CD4-positive, CD25-positive, alpha-beta regulatory T cell (primary cell): ENCODE measurements around the gene CTPS2. TPM values are rescaled to one million over a fixed set of nuclear protein-coding genes. Genes with fewer than 3 reads are reported as not detected.
"Not testable (repeated sequence)": the region's sequence is repeated elsewhere in the genome, so short reads cannot be mapped to it uniquely, and the experiment has no call there.

Experiments
- ATAC-seq, 2 donors: fragments of 150-1000 bp; cut with Tn5 transposase; one replicate each; pipeline ENCODE4 v1.10.0; 2021; ENCODE audit warnings: low read depth in 2 of 2, moderate number of reproducible peaks in 2 of 2, moderate library complexity in 1 of 2
- DNase-seq, 3 donors: peaks; one replicate each; pipeline versions ENCODE4 v3.0.0 to v3.0.0-alpha.2; 2012 to 2022; ENCODE audit warnings: mixed read lengths in 1 of 3
- H3K27ac ChIP-seq: one replicate; pipeline ENCODE4 v1.7.0; 2013; ENCODE audit warnings: mild to moderate bottlenecking, low read length; ENCODE audit not compliant: insufficient read depth, poor library complexity, severe bottlenecking
- H3K27me3 ChIP-seq: one replicate; pipeline ENCODE4 v1.7.0; 2013; ENCODE audit warnings: low read length; ENCODE audit not compliant: control insufficient read depth, insufficient read depth
- H3K36me3 ChIP-seq: one replicate; pipeline ENCODE4 v1.7.0; 2013; ENCODE audit warnings: mild to moderate bottlenecking, low read length, moderate library complexity; ENCODE audit not compliant: control insufficient read depth, insufficient read depth
- H3K4me1 ChIP-seq: 2 replicates; pipeline ENCODE4 v1.7.0; 2013; ENCODE audit warnings: mild to moderate bottlenecking, low read length; ENCODE audit not compliant: insufficient read depth, control insufficient read depth, poor library complexity, severe bottlenecking
- H3K4me3 ChIP-seq: one replicate; pipeline ENCODE4 v1.7.0; 2013; ENCODE audit warnings: low read depth, mild to moderate bottlenecking, low read length, moderate library complexity
- H3K9me3 ChIP-seq, 2 experiments: 1 replicate in 1 of 2; 2 replicates in 1 of 2; pipeline ENCODE4 v1.7.0; 2013; ENCODE audit warnings: low read length in 2 of 2, mild to moderate bottlenecking in 1 of 2, moderate library complexity in 1 of 2; ENCODE audit not compliant: control insufficient read depth in 2 of 2
- H3K27ac Mint-ChIP-seq, 3 donors: one replicate each; pipeline ENCODE4 v1.8.0; 2020 to 2022; ENCODE audit warnings: mild to moderate bottlenecking in 3 of 3, mixed read lengths in 3 of 3, moderate library complexity in 2 of 3
- H3K27me3 Mint-ChIP-seq: one replicate; pipeline ENCODE4 v1.8.0; 2022; ENCODE audit warnings: mild to moderate bottlenecking, mixed read lengths
- H3K36me3 Mint-ChIP-seq: one replicate; pipeline ENCODE4 v1.8.0; 2020; ENCODE audit warnings: mixed read lengths
- H3K4me1 Mint-ChIP-seq, 4 donors: one replicate each; pipeline ENCODE4 v1.8.0; 2020 to 2022; ENCODE audit warnings: mixed read lengths in 4 of 4, mild to moderate bottlenecking in 1 of 4
- H3K4me3 Mint-ChIP-seq, 4 donors: one replicate each; pipeline ENCODE4 v1.8.0; 2020 to 2022; ENCODE audit warnings: mild to moderate bottlenecking in 4 of 4, mixed read lengths in 4 of 4, moderate library complexity in 3 of 4
- H3K9me3 Mint-ChIP-seq, 7 donors: one replicate each; pipeline ENCODE4 v1.8.0; 2020 to 2022; ENCODE audit warnings: mixed read lengths in 7 of 7, mild to moderate bottlenecking in 3 of 7, moderate library complexity in 2 of 7
- polyA plus RNA-seq, 4 donors: library from polyadenylated mRNA; unstranded; fragments of 300-500 nt; fragmentation: Illumina TruSeq; gene quantifications; one replicate each; pipeline ENCODE4 v1.2.3, GENCODE V29; 2021
- total RNA-seq: library from RNA; stranded (reverse); gene quantifications from one replicate; pipeline ENCODE4 v1.2.3, GENCODE V29; 2022

The CTPS2 gene
- total and polyA plus RNA-seq, 5 donors from 2014 or later = 3.7 to 4.8 (median 4.5) TPM

DNA sequence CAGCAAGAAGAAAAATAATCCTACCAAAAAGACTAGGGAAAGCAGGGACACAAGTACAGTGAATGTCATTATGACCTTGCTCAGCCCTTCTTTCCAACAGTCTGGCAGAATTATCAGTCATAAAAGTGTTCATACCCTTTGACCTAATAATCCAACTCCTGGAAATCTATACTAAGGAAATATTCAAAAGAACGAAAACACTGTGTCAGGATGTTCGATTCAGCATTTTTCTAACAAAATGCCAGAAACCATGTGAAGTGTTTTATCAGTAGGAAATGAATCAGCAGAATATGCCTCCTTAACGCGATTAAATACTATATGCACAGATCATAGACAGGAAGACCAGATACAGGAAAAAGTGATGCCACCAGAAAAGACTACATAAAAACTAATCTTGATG lies 78.7 kb downstream of the CTPS2 start:
- Histone ChIP-seq H3K4me3 (no peak overlapping the region), H3K9me3 (no peaks in the 10 kb centered on the region), H3K4me1 (no peaks in the 10 kb centered on the region), H3K36me3 (no peaks in the 10 kb centered on the region), H3K27ac (no peak overlapping the region), H3K27me3 (no peaks in the 10 kb centered on the region)
- no peak for ATAC-seq
- DNase-seq = no peak
- H3K27me3 Mint-ChIP-seq = no peaks in the 10 kb centered on the region
- H3K4me1 Mint-ChIP-seq = no peaks in the 10 kb centered on the region
- H3K36me3 Mint-ChIP-seq = peaks cover 13% of the 10 kb centered on the region
- no peak overlapping the region for H3K4me3 Mint-ChIP-seq
- no peak overlapping the region for H3K27ac Mint-ChIP-seq
- no peaks in the 10 kb centered on the region for H3K9me3 Mint-ChIP-seq

DNA sequence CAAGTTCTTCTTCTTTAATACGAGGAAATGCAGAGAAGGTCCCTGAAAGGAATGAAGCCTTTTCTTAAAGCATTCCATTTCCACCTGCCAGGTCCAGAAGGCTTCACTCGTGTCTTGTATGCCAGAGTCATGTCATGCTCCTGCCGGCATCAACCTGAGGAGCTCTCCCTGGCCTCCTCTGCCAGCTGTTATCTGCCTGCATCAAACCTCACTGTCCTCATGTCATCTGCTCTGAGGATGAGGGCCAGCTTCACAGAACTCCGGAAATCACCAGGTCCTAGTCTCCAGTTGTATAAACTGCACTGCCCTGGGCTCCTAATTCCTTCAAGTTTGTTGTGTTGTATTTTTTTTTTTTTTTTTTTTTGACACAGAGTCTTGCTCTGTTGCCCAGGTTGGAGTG lies 82.6 kb downstream of the CTPS2 start:
- no peaks in the 10 kb centered on the region for H3K27me3 ChIP-seq
- no peak overlapping the region for H3K4me3 Mint-ChIP-seq
- H3K9me3 Mint-ChIP-seq = peaks cover 0 to 3% (median 0%) of the 10 kb centered on the region in 7 donors
- peaks cover 6% of the 10 kb centered on the region for H3K36me3 Mint-ChIP-seq
- H3K4me1 ChIP-seq = no peaks in the 10 kb centered on the region
- no peaks in the 10 kb centered on the region for H3K9me3 ChIP-seq
- H3K27ac Mint-ChIP-seq = no peak overlapping the region
- ATAC-seq = no peak
- no peak overlapping the region for H3K4me3 ChIP-seq
- H3K27ac ChIP-seq = no peak overlapping the region
- H3K4me1 Mint-ChIP-seq = no peaks in the 10 kb centered on the region
- no peaks in the 10 kb centered on the region for H3K36me3 ChIP-seq
- DNase-seq = no peak
- H3K27me3 Mint-ChIP-seq = no peaks in the 10 kb centered on the region

DNA sequence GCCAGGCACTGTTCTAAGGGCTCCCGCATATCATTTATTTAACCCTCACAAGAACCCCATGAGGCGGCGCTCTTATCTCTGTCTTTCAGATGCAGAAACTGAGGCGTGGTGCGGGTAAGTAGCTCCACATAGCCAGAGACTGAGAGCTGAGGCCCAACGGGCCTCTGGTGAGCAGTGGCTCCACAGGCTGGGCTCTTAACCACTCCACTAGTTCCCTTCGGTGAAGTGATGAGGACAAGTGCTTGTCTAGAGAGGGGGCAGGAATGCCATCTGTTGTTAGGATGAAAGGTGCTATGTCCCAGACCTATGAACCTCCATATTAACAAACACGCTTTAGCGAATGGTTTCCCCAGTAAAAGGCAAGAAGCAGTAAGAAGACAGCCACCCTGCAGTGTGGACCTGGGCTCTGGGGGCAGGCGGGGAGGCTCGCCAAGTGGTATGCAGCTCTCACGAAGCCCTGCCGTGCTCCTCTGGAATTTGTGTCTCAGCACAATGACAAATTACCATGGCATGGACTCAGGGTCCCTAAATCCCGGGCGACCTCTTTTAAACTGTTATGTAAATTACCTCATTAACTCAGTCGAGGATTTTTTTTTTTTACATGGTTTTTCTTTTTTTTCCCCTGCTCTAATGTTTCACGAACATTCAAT lies 83.4 kb downstream of the CTPS2 start:
- ATAC-seq (no peak), DNase-seq (no peak)
- Mint-ChIP-seq H3K4me3 (no peak overlapping the region), H3K4me1 (no peaks in the 10 kb centered on the region), H3K27ac (peak overlapping the region in 1 of 3 donors; percentile 74), H3K27me3 (no peaks in the 10 kb centered on the region), H3K36me3 (peaks cover 6% of the 10 kb centered on the region), H3K9me3 (peaks cover 0 to 3% (median 0%) of the 10 kb centered on the region in 7 donors)
- Histone ChIP-seq H3K27me3 (no peaks in the 10 kb centered on the region), H3K4me1 (no peaks in the 10 kb centered on the region), H3K27ac (no peak overlapping the region), H3K9me3 (no peaks in the 10 kb centered on the region), H3K36me3 (no peaks in the 10 kb centered on the region), H3K4me3 (no peak overlapping the region)

DNA sequence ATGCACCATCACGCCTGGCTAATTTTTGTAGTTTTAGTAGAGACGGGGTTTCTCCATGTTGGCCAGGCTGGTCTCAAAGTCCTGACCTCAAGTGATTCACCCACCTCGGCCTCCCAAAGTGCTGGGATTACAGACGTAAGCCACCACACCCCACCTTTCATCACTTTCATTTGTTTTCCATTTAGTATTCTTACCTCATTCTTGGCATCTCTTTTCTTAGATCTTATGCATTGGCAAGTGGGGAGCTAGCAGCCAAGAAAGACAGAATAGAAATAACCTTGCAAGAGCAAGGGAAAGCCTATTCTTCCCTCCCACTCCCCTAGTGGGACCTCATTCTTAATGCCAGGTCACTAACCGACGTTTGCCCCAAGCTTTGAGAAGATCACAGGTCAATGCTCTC lies 84.0 kb downstream of the CTPS2 start:
- H3K27me3 Mint-ChIP-seq, H3K4me3 ChIP-seq, H3K9me3 Mint-ChIP-seq, H3K36me3 ChIP-seq, H3K4me3 Mint-ChIP-seq, DNase-seq, H3K4me1 ChIP-seq, H3K9me3 ChIP-seq, H3K4me1 Mint-ChIP-seq, H3K36me3 Mint-ChIP-seq, H3K27ac ChIP-seq, ATAC-seq, H3K27me3 ChIP-seq: not testable (repeated sequence)
- H3K27ac Mint-ChIP-seq = peak overlapping the region in 1 of 3 donors; percentile 74

DNA sequence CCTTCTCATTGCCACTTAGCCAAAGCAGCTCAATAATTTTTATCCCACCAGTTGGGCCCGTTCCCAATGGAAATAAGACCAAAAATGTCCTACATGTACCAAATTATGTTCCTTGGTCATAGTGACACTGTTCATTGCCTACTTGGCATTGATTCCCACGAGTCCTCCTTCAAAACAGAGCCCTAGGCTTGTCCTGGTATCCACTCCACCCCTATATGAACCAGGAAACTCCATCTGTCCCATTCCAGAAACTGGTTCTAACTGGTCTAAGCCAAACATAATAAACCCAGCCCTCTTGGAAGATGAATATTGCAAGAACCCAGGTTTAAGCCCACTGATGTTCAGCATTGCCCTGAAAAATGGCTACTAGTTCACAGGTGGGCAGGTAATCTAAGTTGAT lies 93.4 kb downstream of the CTPS2 start:
- Mint-ChIP-seq H3K36me3 (peaks cover 17% of the 10 kb centered on the region), H3K4me3 (no peak overlapping the region), H3K27ac (no peak overlapping the region), H3K4me1 (no peaks in the 10 kb centered on the region), H3K9me3 (peaks cover 0 to 6% (median 0%) of the 10 kb centered on the region in 7 donors), H3K27me3 (no peaks in the 10 kb centered on the region)
- ATAC-seq (no peak), DNase-seq (no peak)
- H3K27me3 ChIP-seq = no peaks in the 10 kb centered on the region
- no peak overlapping the region for H3K27ac ChIP-seq
- H3K36me3 ChIP-seq = no peaks in the 10 kb centered on the region
- no peak overlapping the region for H3K4me3 ChIP-seq
- H3K4me1 ChIP-seq = no peaks in the 10 kb centered on the region
- peaks cover 0 to 2% of the 10 kb centered on the region in 2 experiments for H3K9me3 ChIP-seq

DNA sequence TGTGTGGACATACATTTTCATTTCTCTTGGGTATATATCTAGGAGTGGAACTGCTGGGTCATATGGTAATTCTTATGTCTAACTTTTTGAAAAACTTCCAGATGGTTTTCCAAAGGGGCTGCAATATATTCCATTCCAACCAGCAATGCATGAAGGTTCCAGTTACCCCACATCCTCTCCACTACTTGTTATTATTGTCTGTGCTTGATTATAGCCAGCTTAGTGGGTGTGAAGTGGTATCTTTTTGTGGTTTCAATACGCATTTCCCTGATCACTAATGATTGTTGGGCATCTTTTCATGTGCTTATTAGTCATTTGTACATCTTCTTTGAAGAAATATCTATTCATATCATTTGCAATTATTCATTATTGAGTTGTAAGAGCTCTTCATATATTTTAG lies 94.0 kb downstream of the CTPS2 start:
- H3K27me3 Mint-ChIP-seq = no peaks in the 10 kb centered on the region
- H3K27ac Mint-ChIP-seq = no peak overlapping the region
- no peaks in the 10 kb centered on the region for H3K4me1 ChIP-seq
- ATAC-seq (no peak), DNase-seq (no peak)
- no peak overlapping the region for H3K4me3 ChIP-seq
- no peaks in the 10 kb centered on the region for H3K36me3 ChIP-seq
- no peaks in the 10 kb centered on the region for H3K4me1 Mint-ChIP-seq
- H3K9me3 ChIP-seq = peaks cover 0 to 2% of the 10 kb centered on the region in 2 experiments
- no peak overlapping the region for H3K4me3 Mint-ChIP-seq
- peaks cover 0 to 6% (median 0%) of the 10 kb centered on the region in 7 donors for H3K9me3 Mint-ChIP-seq
- peaks cover 21% of the 10 kb centered on the region for H3K36me3 Mint-ChIP-seq
- no peaks in the 10 kb centered on the region for H3K27me3 ChIP-seq
- no peak overlapping the region for H3K27ac ChIP-seq

DNA sequence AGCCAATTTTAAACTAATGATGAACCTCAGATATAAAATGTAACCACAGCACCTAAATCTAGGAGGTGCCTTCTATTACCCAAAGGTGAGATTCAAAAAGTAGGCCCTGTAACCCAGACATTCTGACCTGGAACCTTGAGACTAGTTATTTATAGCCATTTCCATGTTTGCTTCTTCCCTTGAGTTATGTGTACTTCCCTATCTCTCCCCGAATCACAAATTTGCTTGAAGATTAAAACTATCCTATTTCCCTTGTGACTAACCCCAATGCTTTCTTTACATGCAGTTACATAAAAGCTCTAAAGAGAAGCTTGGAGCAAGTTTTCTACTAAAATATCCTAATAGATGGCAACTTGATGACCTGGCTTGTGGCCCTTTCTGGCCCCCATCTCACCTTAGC lies 95.1 kb downstream of the CTPS2 start:
- H3K4me1 Mint-ChIP-seq = no peaks in the 10 kb centered on the region
- H3K27me3 ChIP-seq = no peaks in the 10 kb centered on the region

DNA sequence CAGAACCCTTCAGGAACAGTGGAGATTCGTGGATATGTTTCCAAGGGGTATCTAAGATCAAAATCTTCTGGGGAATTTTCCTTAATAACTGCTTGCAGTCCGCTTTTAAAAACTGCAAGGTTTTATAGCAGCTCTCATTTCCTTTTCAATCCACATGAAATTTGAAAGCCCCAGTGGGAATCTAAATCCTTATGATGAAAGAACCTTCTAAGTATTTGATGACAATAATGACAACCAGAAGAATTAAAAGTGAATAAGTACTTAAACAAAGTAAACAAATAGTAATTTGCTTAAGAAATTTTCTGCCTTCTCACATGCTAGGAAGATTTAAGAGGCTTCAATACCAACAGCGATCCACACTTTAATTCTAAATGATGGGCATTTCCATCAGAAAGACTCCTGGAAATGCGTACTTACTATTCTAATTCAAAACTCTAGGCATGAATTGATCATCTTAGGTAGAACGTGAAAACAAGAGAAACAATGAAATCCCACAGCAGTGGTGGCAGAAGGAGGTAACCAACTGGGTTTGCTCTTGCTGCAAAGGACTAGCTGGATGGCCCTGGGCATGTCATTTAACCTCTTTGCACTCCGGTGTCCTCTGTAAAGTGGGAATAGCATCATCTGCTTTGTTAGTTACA lies 100.1 kb downstream of the CTPS2 start:
- ATAC-seq = no peak

More for the DNA sequence above, 95.1 kb downstream of the CTPS2 start:
- ATAC-seq (no peak), DNase-seq (no peak)
- peaks cover 21% of the 10 kb centered on the region for H3K36me3 Mint-ChIP-seq
- no peak overlapping the region for H3K4me3 Mint-ChIP-seq
- H3K4me3 ChIP-seq = no peak overlapping the region
- no peaks in the 10 kb centered on the region for H3K27me3 Mint-ChIP-seq
- H3K4me1 ChIP-seq = no peaks in the 10 kb centered on the region
- H3K9me3 ChIP-seq = peaks cover 0 to 2% of the 10 kb centered on the region in 2 experiments
- H3K27ac ChIP-seq = no peak overlapping the region
- no peaks in the 10 kb centered on the region for H3K36me3 ChIP-seq
- H3K27ac Mint-ChIP-seq = no peak overlapping the region
- peaks cover 0 to 6% (median 0%) of the 10 kb centered on the region in 7 donors for H3K9me3 Mint-ChIP-seq

More for the DNA sequence above, 100.1 kb downstream of the CTPS2 start:
- Mint-ChIP-seq H3K36me3 (peaks cover 16% of the 10 kb centered on the region), H3K9me3 (peaks cover 0 to 3% (median 0%) of the 10 kb centered on the region in 7 donors), H3K4me3 (no peak overlapping the region), H3K27ac (no peak overlapping the region), H3K27me3 (no peaks in the 10 kb centered on the region), H3K4me1 (peaks cover 0 to 4% (median 0%) of the 10 kb centered on the region in 4 donors)
- Histone ChIP-seq H3K27me3 (no peaks in the 10 kb centered on the region), H3K4me3 (no peak overlapping the region), H3K36me3 (no peaks in the 10 kb centered on the region), H3K9me3 (no peaks in the 10 kb centered on the region), H3K4me1 (no peaks in the 10 kb centered on the region), H3K27ac (no peak overlapping the region)
- DNase-seq = no peak
